SH-SY5Y (cell line): ENCODE measurements around the gene NSD2.

Experiments
- GATA2 ChIP-seq: IDR thresholded peaks from 2 replicates; pipeline ENCODE4 v1.6.1; 2011; ENCODE audit warnings: mild to moderate bottlenecking, low read depth, low read length
- GATA3 ChIP-seq: IDR thresholded peaks from 2 replicates; pipeline ENCODE4 v1.6.1; 2011; ENCODE audit warnings: low read depth, mild to moderate bottlenecking, low read length, moderate library complexity

NSD2 gene

GRCh38 chr4:1990676-1991075 lies 119.5 kb downstream of the NSD2 start:
- TF ChIP-seq GATA2 (no peak), GATA3 (no peak)

GRCh38 chr4:1991087-1991486 lies 119.9 kb downstream of the NSD2 start:
- TF ChIP-seq GATA3 = no peak
- no peak for TF ChIP-seq GATA2

GRCh38 chr4:1991596-1992434 lies 120.6 kb downstream of the NSD2 start:
- TF ChIP-seq GATA2 (no peak), GATA3 (no peak)

GRCh38 chr4:1992468-1993168 lies 121.4 kb downstream of the NSD2 start:
- TF ChIP-seq GATA2 = no peak
- TF ChIP-seq GATA3 = no peak

GRCh38 chr4:1993169-1993516 lies 122.0 kb downstream of the NSD2 start:
- no peak for TF ChIP-seq GATA2
- no peak for TF ChIP-seq GATA3

- TF ChIP-seq GATA2 (no peak), GATA3 (no peak)
Measured at GRCh38 chr4:1994938-1995337, 123.7 kb downstream of the NSD2 start.

GRCh38 chr4:1996866-1997611 lies 125.8 kb downstream of the NSD2 start:
- no peak for TF ChIP-seq GATA2
- TF ChIP-seq GATA3 = no peak

GRCh38 chr4:1997712-1998111 lies 126.5 kb downstream of the NSD2 start:
- no peak for TF ChIP-seq GATA2

GRCh38 chr4:1998296-1998695 lies 127.1 kb downstream of the NSD2 start:
- no peak for TF ChIP-seq GATA3
- no peak for TF ChIP-seq GATA2

- TF ChIP-seq GATA3 = no peak
- no peak for TF ChIP-seq GATA2
Measured at GRCh38 chr4:2006367-2006766, 135.2 kb downstream of the NSD2 start.

- no peak for TF ChIP-seq GATA3
- no peak for TF ChIP-seq GATA2
Measured at GRCh38 chr4:2006956-2007653, 135.9 kb downstream of the NSD2 start.

- TF ChIP-seq GATA2 (no peak), GATA3 (no peak)
Measured at GRCh38 chr4:2007804-2008670, 136.8 kb downstream of the NSD2 start.

GRCh38 chr4:2008671-2008920 lies 137.4 kb downstream of the NSD2 start:
- TF ChIP-seq GATA3 = no peak
- TF ChIP-seq GATA2 = no peak

GRCh38 chr4:2008921-2009650 lies 137.9 kb downstream of the NSD2 start, which contains the start of gene NELFA:
TSS of gene NELFA (minus strand) at chr4:2008974. CDS start at chr4:2008959, 15 bp downstream.
- TF ChIP-seq GATA3 = no peak
- no peak for TF ChIP-seq GATA2
